OCI-LY3 (cell line): Measurements from ENCODE around the gene SERPINA12.

Source experiments
- EZH2phosphoT487 ChIP-seq: fragments of 200-600 bp; shearing (Covaris generic); IDR thresholded peaks from 2 replicates; pipeline ENCODE4 v1.6.1; 2018; ENCODE audit warnings: antibody characterized with exemption, mixed run types, low read depth
- TF ChIP-seq, protein P1 (sequence below): fragments of 200-600, 300-600 bp; sonication (generic); IDR thresholded peaks from 2 replicates; pipeline ENCODE4 v1.5.1; 2014; ENCODE audit warnings: antibody characterized with exemption, low read length, low read depth

DNA sequence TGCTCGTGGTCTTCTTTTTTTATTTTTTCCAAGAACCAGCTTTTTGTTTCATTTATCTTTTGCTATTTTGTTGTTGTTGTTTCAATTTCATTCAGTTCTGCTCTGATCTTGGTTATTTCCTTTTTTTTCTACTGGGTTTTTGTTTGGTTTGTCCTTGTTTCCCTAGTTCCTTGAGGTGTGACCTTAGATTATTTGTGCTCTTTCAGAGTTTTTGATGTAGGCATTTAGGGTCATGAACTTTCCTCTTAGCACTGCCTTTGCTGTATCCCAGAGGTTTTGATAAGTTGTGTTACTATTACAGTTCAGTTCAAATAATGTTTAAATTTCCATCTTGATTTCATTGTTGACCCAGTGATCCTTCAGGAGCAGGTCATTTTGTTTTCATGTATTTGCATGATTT, 53.3 kb downstream of the SERPINA12 start:
- TF ChIP-seq, protein P1, sequence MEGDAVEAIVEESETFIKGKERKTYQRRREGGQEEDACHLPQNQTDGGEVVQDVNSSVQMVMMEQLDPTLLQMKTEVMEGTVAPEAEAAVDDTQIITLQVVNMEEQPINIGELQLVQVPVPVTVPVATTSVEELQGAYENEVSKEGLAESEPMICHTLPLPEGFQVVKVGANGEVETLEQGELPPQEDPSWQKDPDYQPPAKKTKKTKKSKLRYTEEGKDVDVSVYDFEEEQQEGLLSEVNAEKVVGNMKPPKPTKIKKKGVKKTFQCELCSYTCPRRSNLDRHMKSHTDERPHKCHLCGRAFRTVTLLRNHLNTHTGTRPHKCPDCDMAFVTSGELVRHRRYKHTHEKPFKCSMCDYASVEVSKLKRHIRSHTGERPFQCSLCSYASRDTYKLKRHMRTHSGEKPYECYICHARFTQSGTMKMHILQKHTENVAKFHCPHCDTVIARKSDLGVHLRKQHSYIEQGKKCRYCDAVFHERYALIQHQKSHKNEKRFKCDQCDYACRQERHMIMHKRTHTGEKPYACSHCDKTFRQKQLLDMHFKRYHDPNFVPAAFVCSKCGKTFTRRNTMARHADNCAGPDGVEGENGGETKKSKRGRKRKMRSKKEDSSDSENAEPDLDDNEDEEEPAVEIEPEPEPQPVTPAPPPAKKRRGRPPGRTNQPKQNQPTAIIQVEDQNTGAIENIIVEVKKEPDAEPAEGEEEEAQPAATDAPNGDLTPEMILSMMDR = no peak
- TF ChIP-seq EZH2phosphoT487 = no peak
